ENCODE data around the gene CD68.

GRCh38 chr17:7623661-7624060 is 44.2 kb downstream of the CD68 start:
- TF ChIP-seq, protein P1, sequence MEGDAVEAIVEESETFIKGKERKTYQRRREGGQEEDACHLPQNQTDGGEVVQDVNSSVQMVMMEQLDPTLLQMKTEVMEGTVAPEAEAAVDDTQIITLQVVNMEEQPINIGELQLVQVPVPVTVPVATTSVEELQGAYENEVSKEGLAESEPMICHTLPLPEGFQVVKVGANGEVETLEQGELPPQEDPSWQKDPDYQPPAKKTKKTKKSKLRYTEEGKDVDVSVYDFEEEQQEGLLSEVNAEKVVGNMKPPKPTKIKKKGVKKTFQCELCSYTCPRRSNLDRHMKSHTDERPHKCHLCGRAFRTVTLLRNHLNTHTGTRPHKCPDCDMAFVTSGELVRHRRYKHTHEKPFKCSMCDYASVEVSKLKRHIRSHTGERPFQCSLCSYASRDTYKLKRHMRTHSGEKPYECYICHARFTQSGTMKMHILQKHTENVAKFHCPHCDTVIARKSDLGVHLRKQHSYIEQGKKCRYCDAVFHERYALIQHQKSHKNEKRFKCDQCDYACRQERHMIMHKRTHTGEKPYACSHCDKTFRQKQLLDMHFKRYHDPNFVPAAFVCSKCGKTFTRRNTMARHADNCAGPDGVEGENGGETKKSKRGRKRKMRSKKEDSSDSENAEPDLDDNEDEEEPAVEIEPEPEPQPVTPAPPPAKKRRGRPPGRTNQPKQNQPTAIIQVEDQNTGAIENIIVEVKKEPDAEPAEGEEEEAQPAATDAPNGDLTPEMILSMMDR (IDR thresholded peaks at IDR 0.05; ENCODE audit: poor library complexity) = no peak
- TF ChIP-seq EZH2 (IDR thresholded peaks at IDR 0.05; ENCODE audit: borderline replicate concordance) = no peak
- no peak for TF ChIP-seq EZH2phosphoT487 (IDR thresholded peaks at IDR 0.05; ENCODE audit: low read depth, severe bottlenecking, unreplicated experiment)
